PFSK-1 (cell line): ENCODE data around the gene LAMB3.

Source experiments
- FOXP2 ChIP-seq: optimal IDR thresholded peaks from 2 replicates; pipeline ENCODE3; 2011; ENCODE audit warnings: borderline replicate concordance, control low read depth, inconsistent platforms; ENCODE audit not compliant: insufficient read depth; ENCODE audit errors: extremely low read length, extremely low read depth
- POLR2AphosphoS5 ChIP-seq: IDR thresholded peaks from 2 replicates; pipeline ENCODE4 v1.6.1; 2012; ENCODE audit warnings: low read depth, mild to moderate bottlenecking, control low read depth, low read length, moderate library complexity
- SIN3A ChIP-seq: IDR thresholded peaks from 2 replicates; pipeline ENCODE4 v1.6.1; 2012; ENCODE audit warnings: mild to moderate bottlenecking, low read length, moderate library complexity, borderline replicate concordance; ENCODE audit not compliant: insufficient read depth
- TAF1 ChIP-seq: IDR thresholded peaks from 2 replicates; pipeline ENCODE4 v1.6.1; 2012; ENCODE audit warnings: low read length, control low read depth, borderline replicate concordance; ENCODE audit not compliant: insufficient read depth
- TF ChIP-seq, protein P1 (sequence below), 2 experiments: IDR thresholded peaks; 2 replicates each; pipeline versions ENCODE4 v1.6.1 to v1.8.0; 2011 to 2012; ENCODE audit warnings: low read depth in 2 of 2, low read length in 2 of 2, control low read depth in 1 of 2, inconsistent platforms in 1 of 2, mild to moderate bottlenecking in 1 of 2, moderate library complexity in 1 of 2; ENCODE audit not compliant: insufficient read depth in 1 of 2

The LAMB3 gene

DNA sequence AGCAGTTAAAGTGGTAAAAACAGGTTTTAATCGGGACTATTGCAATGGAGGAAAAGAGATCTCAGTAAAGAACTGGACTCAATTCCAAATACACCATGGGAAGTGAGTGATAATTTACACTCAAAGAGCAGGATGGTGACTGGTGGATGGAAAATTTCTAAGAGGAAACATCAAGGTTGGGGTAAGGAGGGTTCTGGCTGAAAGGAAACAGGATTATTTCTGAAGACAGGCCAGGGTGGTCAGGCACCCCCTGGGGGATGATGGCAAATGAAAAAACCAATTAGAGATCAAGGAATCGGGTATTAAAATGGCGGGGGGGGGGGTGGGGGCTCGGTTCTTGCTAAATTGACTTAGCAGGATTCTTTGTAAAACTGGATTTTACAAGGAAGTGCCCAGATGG lies 40.1 kb upstream of the LAMB3 start:
- TF ChIP-seq TAF1 = no peak
- no peak for TF ChIP-seq SIN3A
- TF ChIP-seq, protein P1, sequence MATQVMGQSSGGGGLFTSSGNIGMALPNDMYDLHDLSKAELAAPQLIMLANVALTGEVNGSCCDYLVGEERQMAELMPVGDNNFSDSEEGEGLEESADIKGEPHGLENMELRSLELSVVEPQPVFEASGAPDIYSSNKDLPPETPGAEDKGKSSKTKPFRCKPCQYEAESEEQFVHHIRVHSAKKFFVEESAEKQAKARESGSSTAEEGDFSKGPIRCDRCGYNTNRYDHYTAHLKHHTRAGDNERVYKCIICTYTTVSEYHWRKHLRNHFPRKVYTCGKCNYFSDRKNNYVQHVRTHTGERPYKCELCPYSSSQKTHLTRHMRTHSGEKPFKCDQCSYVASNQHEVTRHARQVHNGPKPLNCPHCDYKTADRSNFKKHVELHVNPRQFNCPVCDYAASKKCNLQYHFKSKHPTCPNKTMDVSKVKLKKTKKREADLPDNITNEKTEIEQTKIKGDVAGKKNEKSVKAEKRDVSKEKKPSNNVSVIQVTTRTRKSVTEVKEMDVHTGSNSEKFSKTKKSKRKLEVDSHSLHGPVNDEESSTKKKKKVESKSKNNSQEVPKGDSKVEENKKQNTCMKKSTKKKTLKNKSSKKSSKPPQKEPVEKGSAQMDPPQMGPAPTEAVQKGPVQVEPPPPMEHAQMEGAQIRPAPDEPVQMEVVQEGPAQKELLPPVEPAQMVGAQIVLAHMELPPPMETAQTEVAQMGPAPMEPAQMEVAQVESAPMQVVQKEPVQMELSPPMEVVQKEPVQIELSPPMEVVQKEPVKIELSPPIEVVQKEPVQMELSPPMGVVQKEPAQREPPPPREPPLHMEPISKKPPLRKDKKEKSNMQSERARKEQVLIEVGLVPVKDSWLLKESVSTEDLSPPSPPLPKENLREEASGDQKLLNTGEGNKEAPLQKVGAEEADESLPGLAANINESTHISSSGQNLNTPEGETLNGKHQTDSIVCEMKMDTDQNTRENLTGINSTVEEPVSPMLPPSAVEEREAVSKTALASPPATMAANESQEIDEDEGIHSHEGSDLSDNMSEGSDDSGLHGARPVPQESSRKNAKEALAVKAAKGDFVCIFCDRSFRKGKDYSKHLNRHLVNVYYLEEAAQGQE (IDR thresholded peaks at IDR 0.05; ENCODE audit: insufficient read depth in 1 of 2, low read depth in 2 of 2, low read length in 2 of 2) = no peak
- no peak for TF ChIP-seq FOXP2
- TF ChIP-seq POLR2AphosphoS5 = no peak

DNA sequence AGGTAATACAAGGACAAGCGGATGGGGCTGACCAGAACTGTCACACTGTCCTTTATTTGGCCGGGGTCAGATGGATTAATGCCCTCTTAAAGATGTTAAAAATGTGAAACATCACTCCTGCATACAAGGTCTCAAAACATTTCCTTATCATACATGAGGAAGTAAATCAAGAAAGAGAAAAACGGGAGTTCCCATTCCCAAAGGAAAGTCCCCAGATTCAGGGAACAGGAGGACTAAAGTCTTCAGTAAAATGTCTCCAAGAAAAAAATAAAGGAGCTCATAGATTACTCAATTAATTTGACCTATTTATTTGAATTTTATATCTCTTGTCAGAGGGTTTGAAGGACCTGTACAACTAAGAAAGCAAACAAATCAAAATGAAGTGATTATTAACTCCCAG lies 39.0 kb upstream of the LAMB3 start:
- TF ChIP-seq TAF1 (no peak), POLR2AphosphoS5 (no peak), SIN3A (no peak), FOXP2 (no peak)
- TF ChIP-seq, protein P1 (IDR thresholded peaks at IDR 0.05; ENCODE audit: insufficient read depth in 1 of 2, low read depth in 2 of 2, low read length in 2 of 2) = no peak

DNA sequence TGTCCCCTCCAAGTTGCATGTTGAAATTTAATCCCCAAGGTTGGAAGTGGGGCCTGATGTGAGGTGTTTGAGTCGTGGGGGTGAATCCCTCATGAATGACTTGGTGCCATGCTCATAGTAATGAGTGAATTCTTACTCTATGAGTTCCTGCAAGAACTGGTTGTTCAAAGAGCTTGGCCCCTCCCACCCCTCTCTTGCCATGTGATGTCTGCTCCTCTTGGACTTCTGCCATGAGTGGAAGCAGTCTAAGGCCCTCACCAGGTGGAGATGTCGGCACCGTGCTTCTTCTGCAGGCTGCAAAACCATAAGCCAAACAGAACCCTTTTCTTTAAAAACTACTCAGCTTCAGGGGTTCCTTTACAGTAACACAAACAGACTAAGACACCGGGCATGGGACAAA lies 37.3 kb upstream of the LAMB3 start:
- TF ChIP-seq SIN3A = no peak
- TF ChIP-seq TAF1 = no peak
- TF ChIP-seq POLR2AphosphoS5 = no peak
- TF ChIP-seq FOXP2 = no peak

DNA sequence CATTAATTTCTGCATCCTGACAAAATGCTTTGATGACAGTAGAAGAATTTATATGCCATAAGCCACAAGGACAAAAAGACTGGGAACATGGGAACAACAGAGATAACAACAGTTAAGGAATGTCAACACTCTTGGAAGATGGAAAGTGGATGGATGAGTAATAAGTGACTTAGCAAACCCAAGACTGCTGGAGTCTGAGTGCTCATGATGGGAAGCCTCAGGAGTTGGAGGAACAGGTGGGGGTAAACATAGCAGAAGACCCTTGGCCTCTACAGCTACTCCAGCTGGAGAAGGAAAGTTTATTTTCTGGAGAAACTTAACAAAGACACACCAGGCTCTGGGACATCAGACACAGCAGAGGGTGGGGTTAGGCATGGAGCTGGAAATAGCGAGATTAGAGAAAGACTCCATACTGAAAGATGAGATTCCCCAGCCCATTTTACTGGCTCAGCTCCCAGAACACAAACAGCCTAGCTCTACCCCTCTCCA lies 36.6 kb upstream of the LAMB3 start:
- TF ChIP-seq SIN3A (no peak), FOXP2 (no peak), POLR2AphosphoS5 (no peak), TAF1 (no peak)
- TF ChIP-seq, protein P1 (IDR thresholded peaks at IDR 0.05; ENCODE audit: insufficient read depth in 1 of 2, low read depth in 2 of 2, low read length in 2 of 2) = no peak

DNA sequence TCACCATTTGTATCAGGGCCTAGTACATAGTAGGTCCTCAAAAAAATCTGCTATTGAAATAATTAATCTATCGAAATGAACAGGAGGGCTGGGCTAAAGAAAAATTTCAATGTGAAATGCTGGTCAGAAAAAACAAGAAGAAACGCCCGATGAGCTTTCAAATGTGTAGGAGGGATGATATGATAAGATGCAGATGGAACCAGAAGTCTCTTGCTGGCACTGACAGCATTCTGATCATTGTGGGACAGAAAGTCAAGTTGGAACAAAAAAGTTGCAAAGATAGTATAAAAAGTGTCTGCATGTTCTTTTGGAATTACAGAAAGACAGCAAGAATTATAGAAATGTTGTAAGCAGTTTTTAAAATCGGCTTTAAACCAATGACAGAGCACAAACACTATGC lies 34.1 kb upstream of the LAMB3 start:
- no peak for TF ChIP-seq FOXP2
- TF ChIP-seq POLR2AphosphoS5 = no peak
- no peak for TF ChIP-seq SIN3A
- TF ChIP-seq, protein P1 (IDR thresholded peaks at IDR 0.05; ENCODE audit: insufficient read depth in 1 of 2, low read depth in 2 of 2, low read length in 2 of 2) = no peak
- no peak for TF ChIP-seq TAF1

DNA sequence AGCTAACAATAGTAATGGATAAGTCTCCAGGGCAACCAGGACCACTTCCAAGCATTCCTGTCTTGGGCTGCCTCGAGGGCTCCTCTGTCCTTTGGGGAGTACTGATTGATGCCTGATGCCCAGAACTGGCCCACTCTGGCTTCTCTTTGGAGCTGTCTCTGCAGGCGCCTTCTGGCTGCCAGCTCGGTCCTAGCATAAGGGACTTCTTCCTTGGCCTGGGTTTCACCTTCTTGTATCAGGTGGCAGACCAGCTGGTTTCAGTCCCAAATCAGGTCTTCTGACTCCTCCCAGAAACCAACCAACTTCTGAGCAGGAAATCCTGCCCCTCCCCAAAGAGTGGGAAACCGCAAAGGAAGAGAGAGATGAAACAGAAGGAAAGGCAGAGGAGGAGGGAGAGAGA lies 33.6 kb upstream of the LAMB3 start:
- no peak for TF ChIP-seq TAF1
- no peak for TF ChIP-seq FOXP2
- no peak for TF ChIP-seq POLR2AphosphoS5
- no peak for TF ChIP-seq SIN3A
- TF ChIP-seq, protein P1 (IDR thresholded peaks at IDR 0.05; ENCODE audit: insufficient read depth in 1 of 2, low read depth in 2 of 2, low read length in 2 of 2) = no peak
